ENCODE measurements around the gene GPR139.

Gene GPR139

DNA sequence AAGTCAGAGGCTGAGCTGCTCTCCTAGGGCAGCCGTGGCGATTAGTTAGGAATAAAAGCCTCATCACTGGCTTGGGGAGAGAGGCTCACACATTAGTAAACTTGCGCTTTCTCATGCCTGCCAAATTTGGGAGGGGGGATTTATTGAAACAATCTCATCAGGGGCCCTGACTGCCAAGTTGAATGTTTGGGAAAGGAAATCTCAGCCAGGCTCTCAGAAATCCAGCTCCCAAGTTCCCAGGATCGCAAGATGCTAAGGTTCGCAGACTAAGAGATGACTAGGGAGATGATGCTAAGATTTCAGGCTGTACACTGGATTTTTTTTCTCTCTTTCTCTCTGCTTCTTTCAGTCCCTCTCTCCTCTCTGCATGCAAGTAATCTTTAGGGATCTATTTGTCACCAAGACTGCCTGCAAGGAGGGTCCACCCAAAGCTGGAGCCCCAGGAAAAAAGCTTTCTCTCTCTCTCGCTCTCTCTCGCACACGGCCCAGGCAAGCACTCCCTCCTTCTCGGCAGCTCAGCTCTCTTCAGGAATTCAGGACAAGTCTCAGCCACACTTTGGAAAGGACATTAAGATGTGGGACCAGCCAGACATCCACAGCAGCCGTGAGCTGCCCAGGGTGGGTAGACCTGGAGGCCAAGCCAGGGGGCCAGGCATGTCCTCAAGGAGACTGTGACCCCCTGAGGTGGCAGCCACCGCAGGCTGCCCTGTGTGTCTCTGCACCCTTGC lies 1.4 kb downstream of the GPR139 start:
- no peak overlapping the region for H4K91ac ChIP-seq (ENCODE audit: low read length)
- DNase-seq = no peak
- 59% methylated on average over 9 of the region's 11 CpGs for WGBS
- H2BK12ac ChIP-seq (ENCODE audit: low read length in 2 of 2) = no peak overlapping the region
- H3K4me2 ChIP-seq (ENCODE audit: low read length, poor library complexity, severe bottlenecking) = no peak overlapping the region
- H3K9me3 ChIP-seq (ENCODE audit: control insufficient read depth, low read length) = peaks cover 2% of the 10 kb centered on the region
- H4K8ac ChIP-seq (ENCODE audit: low read length) = no peak overlapping the region
- H3K4ac ChIP-seq (ENCODE audit: low read depth in 1 of 2, low read length in 2 of 2) = no peak overlapping the region
- no peak overlapping the region for H2BK5ac ChIP-seq (ENCODE audit: low read depth, low read length, poor library complexity, severe bottlenecking)
- H3K4me1 ChIP-seq (ENCODE audit: control insufficient read depth, insufficient read depth, low read depth, low read length) = no peaks in the 10 kb centered on the region
- no peak overlapping the region for H2AK5ac ChIP-seq (ENCODE audit: low read length, severe bottlenecking)
- H3K27me3 ChIP-seq (ENCODE audit: control insufficient read depth in 1 of 2, insufficient read depth in 1 of 2, low read length in 2 of 2) = peaks cover 34 to 43% of the 10 kb centered on the region in 2 experiments
- H3K36me3 ChIP-seq (ENCODE audit: control insufficient read depth in 1 of 2, insufficient read depth in 2 of 2, low read depth in 1 of 2, low read length in 2 of 2) = no peaks in the 10 kb centered on the region
- H3K27ac ChIP-seq (ENCODE audit: low read length, poor library complexity, severe bottlenecking) = no peak overlapping the region
- no peak overlapping the region for H2BK120ac ChIP-seq (ENCODE audit: low read depth, low read length)
- H3K14ac ChIP-seq (ENCODE audit: low read length in 2 of 2) = no peak overlapping the region
- no peak overlapping the region for H2AFZ ChIP-seq (ENCODE audit: low read depth, low read length)
- H2BK15ac ChIP-seq (ENCODE audit: low read depth, poor library complexity, severe bottlenecking) = no peak overlapping the region
- no peak overlapping the region for H3K23ac ChIP-seq (ENCODE audit: low read length in 2 of 2)
- H3K18ac ChIP-seq (ENCODE audit: low read depth in 1 of 2, low read length in 2 of 2) = no peak overlapping the region
- H3K9ac ChIP-seq (ENCODE audit: low read length) = no peak overlapping the region
- no peak overlapping the region for H3K4me3 ChIP-seq (ENCODE audit: insufficient read depth in 1 of 2, low read depth in 1 of 2, low read length in 2 of 2)
- no peaks in the 10 kb centered on the region for H3K79me1 ChIP-seq (replicated peaks; ENCODE audit: low read length, poor library complexity, severe bottlenecking)

DNA sequence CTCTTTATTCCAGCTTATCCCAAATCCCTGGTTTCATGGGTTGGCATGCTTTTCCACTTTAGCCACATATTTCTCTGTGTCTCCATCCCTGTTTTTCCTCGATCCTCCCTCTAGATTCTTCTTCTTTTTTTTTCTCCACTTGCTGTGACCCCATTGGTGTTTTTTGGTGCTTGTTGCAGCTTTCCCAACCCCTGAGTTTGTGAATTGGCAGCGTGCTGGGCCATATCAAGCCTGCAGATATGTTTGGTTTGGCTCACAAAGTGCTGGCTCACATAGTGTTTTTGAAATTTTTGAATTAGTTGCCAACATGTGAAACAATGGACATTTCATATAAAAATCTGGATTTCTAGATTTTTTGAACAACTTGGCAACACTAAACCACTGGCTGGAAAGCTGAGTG lies 8.8 kb downstream of the GPR139 start:
- no peaks in the 10 kb centered on the region for H3K36me3 ChIP-seq (ENCODE audit: control insufficient read depth in 1 of 2, insufficient read depth in 2 of 2, low read depth in 1 of 2, low read length in 2 of 2)
- H3K27ac ChIP-seq (ENCODE audit: low read length, poor library complexity, severe bottlenecking) = no peak overlapping the region
- H3K23ac ChIP-seq (ENCODE audit: low read length in 2 of 2) = no peak overlapping the region
- H4K8ac ChIP-seq (ENCODE audit: low read length) = no peak overlapping the region
- H2BK12ac ChIP-seq (ENCODE audit: low read length in 2 of 2) = no peak overlapping the region
- WGBS = 51% methylated on average over 2 of the region's 2 CpGs
- no peaks in the 10 kb centered on the region for H3K4me1 ChIP-seq (ENCODE audit: control insufficient read depth, insufficient read depth, low read depth, low read length)
- H2AK5ac ChIP-seq (ENCODE audit: low read length, severe bottlenecking) = no peak overlapping the region
- H4K91ac ChIP-seq (ENCODE audit: low read length) = no peak overlapping the region
- no peaks in the 10 kb centered on the region for H3K79me1 ChIP-seq (replicated peaks; ENCODE audit: low read length, poor library complexity, severe bottlenecking)
- peaks cover 2% of the 10 kb centered on the region for H3K9me3 ChIP-seq (ENCODE audit: control insufficient read depth, low read length)
- H2BK5ac ChIP-seq (ENCODE audit: low read depth, low read length, poor library complexity, severe bottlenecking) = no peak overlapping the region
- no peaks in the 10 kb centered on the region for H3K27me3 ChIP-seq (ENCODE audit: control insufficient read depth in 1 of 2, insufficient read depth in 1 of 2, low read length in 2 of 2)
- no peak overlapping the region for H2BK15ac ChIP-seq (ENCODE audit: low read depth, poor library complexity, severe bottlenecking)
- H2BK120ac ChIP-seq (ENCODE audit: low read depth, low read length) = no peak overlapping the region
- H3K18ac ChIP-seq (ENCODE audit: low read depth in 1 of 2, low read length in 2 of 2) = no peak overlapping the region
- H3K4ac ChIP-seq (ENCODE audit: low read depth in 1 of 2, low read length in 2 of 2) = no peak overlapping the region
- no peak overlapping the region for H3K4me2 ChIP-seq (ENCODE audit: low read length, poor library complexity, severe bottlenecking)
- no peak overlapping the region for H3K14ac ChIP-seq (ENCODE audit: low read length in 2 of 2)
- H3K9ac ChIP-seq (ENCODE audit: low read length) = no peak overlapping the region
- H3K4me3 ChIP-seq (ENCODE audit: insufficient read depth in 1 of 2, low read depth in 1 of 2, low read length in 2 of 2) = no peak overlapping the region
- no peak for DNase-seq
- H2AFZ ChIP-seq (ENCODE audit: low read depth, low read length) = no peak overlapping the region

DNA sequence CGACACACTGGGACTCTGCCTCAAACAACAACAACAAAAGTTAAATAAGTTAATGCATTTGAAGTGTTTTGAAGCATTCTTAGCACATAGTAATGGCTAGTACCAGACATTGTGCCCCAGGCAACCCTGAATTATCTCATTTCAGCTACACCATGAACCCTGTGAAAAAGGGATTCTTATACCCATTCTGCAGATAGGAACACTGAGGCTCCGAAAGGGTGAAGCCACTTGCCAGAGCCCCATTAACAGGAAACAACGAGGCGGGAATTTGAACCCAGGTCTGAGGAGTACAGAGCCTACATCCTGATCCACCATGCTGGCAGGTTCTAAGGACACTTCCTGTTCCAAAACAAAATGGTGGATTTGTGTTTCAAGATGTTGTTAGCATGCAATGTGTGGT lies 9.2 kb downstream of the GPR139 start:
- Histone ChIP-seq H4K91ac (ENCODE audit: low read length) (no peak overlapping the region), H2BK15ac (ENCODE audit: low read depth, poor library complexity, severe bottlenecking) (no peak overlapping the region), H3K18ac (ENCODE audit: low read depth in 1 of 2, low read length in 2 of 2) (no peak overlapping the region), H3K27ac (ENCODE audit: low read length, poor library complexity, severe bottlenecking) (no peak overlapping the region), H3K79me1 (replicated peaks; ENCODE audit: low read length, poor library complexity, severe bottlenecking) (no peaks in the 10 kb centered on the region), H2BK5ac (ENCODE audit: low read depth, low read length, poor library complexity, severe bottlenecking) (no peak overlapping the region), H3K4me2 (ENCODE audit: low read length, poor library complexity, severe bottlenecking) (no peak overlapping the region), H3K14ac (ENCODE audit: low read length in 2 of 2) (no peak overlapping the region), H3K4me1 (ENCODE audit: control insufficient read depth, insufficient read depth, low read depth, low read length) (no peaks in the 10 kb centered on the region), H3K27me3 (ENCODE audit: control insufficient read depth in 1 of 2, insufficient read depth in 1 of 2, low read length in 2 of 2) (no peaks in the 10 kb centered on the region), H3K36me3 (ENCODE audit: control insufficient read depth in 1 of 2, insufficient read depth in 2 of 2, low read depth in 1 of 2, low read length in 2 of 2) (no peaks in the 10 kb centered on the region), H4K8ac (ENCODE audit: low read length) (no peak overlapping the region), H2AFZ (ENCODE audit: low read depth, low read length) (no peak overlapping the region), H2BK120ac (ENCODE audit: low read depth, low read length) (no peak overlapping the region), H3K4me3 (ENCODE audit: insufficient read depth in 1 of 2, low read depth in 1 of 2, low read length in 2 of 2) (no peak overlapping the region), H3K4ac (ENCODE audit: low read depth in 1 of 2, low read length in 2 of 2) (no peak overlapping the region), H3K9ac (ENCODE audit: low read length) (no peak overlapping the region), H3K9me3 (ENCODE audit: control insufficient read depth, low read length) (peaks cover 2% of the 10 kb centered on the region), H2BK12ac (ENCODE audit: low read length in 2 of 2) (no peak overlapping the region), H2AK5ac (ENCODE audit: low read length, severe bottlenecking) (no peak overlapping the region), H3K23ac (ENCODE audit: low read length in 2 of 2) (no peak overlapping the region)
- 78% methylated on average over 3 of the region's 4 CpGs for WGBS
- no peak for DNase-seq

DNA sequence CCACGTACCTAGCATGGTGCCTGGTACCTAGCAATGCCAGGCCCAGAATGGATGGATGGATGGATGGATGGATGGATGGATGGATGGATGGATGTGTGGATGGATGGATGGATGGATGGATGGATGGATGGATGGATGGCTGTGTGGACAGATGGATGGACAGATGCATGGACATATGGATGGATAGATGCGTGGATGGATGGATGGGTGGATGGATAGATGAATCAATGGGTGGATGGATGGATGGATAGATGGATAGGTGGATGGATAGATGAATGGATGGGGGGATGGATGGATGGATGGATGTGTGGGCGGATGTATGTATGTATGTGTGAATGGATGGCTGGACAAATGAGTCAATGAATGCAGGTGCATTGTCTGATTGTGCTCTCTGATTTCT lies 12.6 kb downstream of the GPR139 start:
- Histone ChIP-seq H3K27ac (ENCODE audit: low read length, poor library complexity, severe bottlenecking) (no peak overlapping the region), H4K8ac (ENCODE audit: low read length) (no peak overlapping the region), H3K9ac (ENCODE audit: low read length) (no peak overlapping the region), H3K14ac (ENCODE audit: low read length in 2 of 2) (no peak overlapping the region), H2BK5ac (ENCODE audit: low read depth, low read length, poor library complexity, severe bottlenecking) (no peak overlapping the region), H2AK5ac (ENCODE audit: low read length, severe bottlenecking) (no peak overlapping the region), H3K4me3 (ENCODE audit: insufficient read depth in 1 of 2, low read depth in 1 of 2, low read length in 2 of 2) (no peak overlapping the region), H3K79me1 (replicated peaks; ENCODE audit: low read length, poor library complexity, severe bottlenecking) (no peaks in the 10 kb centered on the region), H4K91ac (ENCODE audit: low read length) (no peak overlapping the region), H2BK120ac (ENCODE audit: low read depth, low read length) (no peak overlapping the region), H2BK12ac (ENCODE audit: low read length in 2 of 2) (no peak overlapping the region), H3K4me2 (ENCODE audit: low read length, poor library complexity, severe bottlenecking) (no peak overlapping the region), H3K4me1 (ENCODE audit: control insufficient read depth, insufficient read depth, low read depth, low read length) (no peaks in the 10 kb centered on the region), H2AFZ (ENCODE audit: low read depth, low read length) (no peak overlapping the region), H3K18ac (ENCODE audit: low read depth in 1 of 2, low read length in 2 of 2) (no peak overlapping the region), H3K23ac (ENCODE audit: low read length in 2 of 2) (no peak overlapping the region), H3K9me3 (ENCODE audit: control insufficient read depth, low read length) (no peaks in the 10 kb centered on the region), H3K27me3 (ENCODE audit: control insufficient read depth in 1 of 2, insufficient read depth in 1 of 2, low read length in 2 of 2) (no peaks in the 10 kb centered on the region), H3K36me3 (ENCODE audit: control insufficient read depth in 1 of 2, insufficient read depth in 2 of 2, low read depth in 1 of 2, low read length in 2 of 2) (no peaks in the 10 kb centered on the region), H3K4ac (ENCODE audit: low read depth in 1 of 2, low read length in 2 of 2) (no peak overlapping the region), H2BK15ac (ENCODE audit: low read depth, poor library complexity, severe bottlenecking) (no peak overlapping the region)
- WGBS = 49% methylated on average over 3 of the region's 3 CpGs
- no peak for DNase-seq
